GDM1 (cell line): ENCODE measurements around the gene ILRUN.
"Not testable (repeated sequence)": the region's sequence is repeated elsewhere in the genome, so short reads cannot be mapped to it uniquely, and the experiment has no call there.

Experiments
- DNase-seq: peaks from one replicate; lab custom pipeline; 2025; lab: John Stamatoyannopoulos, UW

ILRUN gene

DNA sequence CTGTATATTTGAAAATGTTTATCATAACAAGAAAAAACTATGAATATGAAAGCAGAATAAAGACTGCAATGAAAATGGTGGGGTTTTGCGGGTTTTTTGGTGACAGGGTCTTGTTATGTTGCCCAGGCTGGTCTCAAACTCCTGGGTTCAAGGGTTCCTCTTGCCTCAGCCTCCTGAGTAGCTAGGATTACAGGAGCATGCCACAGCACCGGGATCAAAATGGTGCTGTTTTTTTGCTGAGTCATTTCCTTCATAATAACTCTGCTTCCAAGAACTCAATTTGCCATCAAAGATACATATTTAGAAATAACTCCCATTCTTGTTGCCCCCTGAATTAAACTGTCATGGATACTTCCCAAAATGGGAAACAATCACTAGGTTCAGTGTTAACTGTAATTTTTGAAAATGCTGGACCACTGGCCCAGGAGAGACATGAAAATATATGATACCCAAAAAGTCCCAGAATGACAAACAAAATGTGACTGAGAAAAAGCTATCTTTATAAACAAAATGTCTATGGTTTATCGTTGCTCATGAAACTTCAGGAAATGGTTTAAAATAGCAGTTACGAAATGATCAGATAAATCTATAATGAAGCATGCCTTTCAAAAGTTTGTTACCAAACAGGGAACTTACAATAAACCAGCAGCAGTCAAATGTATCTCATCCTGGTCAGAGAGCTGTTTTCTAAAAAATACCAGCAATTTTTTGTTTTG, 32.2 kb downstream of the ILRUN start:
- DNase-seq: no peak

DNA sequence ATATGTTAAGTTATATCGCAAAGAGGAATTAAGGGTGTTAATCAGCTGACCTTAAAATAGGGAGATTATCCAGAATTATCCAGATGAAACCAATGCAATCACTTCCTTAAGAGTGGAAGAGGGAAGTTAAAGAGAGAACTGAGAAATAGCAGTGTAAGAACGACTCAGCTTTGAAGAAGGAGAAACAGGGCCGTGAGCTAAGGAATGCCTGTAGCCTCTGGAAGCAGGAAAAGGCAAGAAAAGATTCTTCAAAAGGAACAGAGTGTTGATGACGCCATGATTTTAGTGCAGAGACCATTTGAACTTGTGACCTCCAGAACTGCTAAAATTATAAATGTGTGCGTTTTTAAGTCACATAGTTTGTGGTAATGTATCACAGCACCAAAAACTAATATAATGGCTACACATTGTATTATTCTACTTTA, 32.7 kb downstream of the ILRUN start:
- DNase-seq: no peak

DNA sequence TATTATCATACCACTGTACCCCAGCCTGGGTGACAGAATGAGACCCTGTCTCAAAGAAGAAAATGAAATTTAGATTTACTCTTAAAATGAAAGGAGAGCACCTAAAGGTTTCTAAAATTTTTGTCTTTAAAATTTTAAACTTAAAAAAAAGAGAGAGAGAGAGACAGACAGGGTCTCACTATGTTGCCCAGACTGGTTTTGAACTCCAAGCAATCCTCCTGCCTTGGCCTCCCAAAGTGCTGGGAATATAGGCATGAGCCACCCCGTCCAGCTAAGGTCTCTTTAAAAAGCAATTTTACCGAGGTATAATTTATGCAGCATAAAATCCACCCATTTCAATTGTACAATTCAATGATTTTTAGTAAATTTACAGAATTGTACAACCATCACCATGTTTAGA, 33.2 kb downstream of the ILRUN start:
- no peak for DNase-seq

DNA sequence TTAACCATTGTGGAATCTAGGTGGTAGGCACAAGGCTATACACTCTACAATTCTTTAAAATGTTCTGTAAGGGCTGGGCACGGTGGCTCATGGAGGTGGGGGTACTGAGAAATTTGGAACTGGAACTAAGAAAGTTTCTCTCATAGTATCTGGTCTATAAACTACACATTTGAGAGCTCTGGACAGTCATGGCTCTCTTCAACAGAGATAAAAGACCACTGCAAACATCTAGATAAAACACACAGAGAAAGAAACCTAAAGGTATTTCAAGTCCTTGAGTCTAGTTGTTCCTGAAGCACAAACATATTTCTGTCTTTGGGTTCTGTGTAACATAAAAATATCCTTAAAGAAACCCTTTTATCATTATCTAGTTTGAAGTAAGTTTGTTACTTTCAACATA, 35.2 kb downstream of the ILRUN start:
- DNase-seq: no peak

GRCh38 chr6:34658605-34659265, 37.8 kb downstream of the ILRUN start:
- DNase-seq: no peak

DNA sequence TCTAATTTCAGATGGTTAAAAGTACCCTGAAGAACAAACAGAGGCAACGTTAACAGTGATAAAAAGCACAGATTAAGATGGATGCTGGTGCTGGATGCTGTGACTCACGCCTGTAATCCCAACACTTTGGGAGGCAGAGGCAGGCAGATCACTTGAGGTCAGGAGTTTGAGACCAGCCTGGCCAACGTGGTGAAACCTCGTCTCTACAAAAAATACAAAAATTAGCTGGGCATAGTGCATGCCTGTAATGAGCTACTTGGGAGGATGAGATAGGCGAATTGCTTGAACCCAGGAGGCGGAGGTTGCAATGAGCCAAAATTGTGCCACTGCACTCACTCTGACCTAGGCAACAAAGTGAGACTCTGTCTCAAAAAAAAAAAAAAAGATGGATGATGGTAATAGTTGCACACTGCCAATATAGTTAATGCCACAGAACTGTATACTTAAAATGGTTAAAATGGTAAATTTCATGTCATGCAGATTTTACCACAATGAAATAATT, 38.5 kb downstream of the ILRUN start:
- DNase-seq: not testable (repeated sequence)

DNA sequence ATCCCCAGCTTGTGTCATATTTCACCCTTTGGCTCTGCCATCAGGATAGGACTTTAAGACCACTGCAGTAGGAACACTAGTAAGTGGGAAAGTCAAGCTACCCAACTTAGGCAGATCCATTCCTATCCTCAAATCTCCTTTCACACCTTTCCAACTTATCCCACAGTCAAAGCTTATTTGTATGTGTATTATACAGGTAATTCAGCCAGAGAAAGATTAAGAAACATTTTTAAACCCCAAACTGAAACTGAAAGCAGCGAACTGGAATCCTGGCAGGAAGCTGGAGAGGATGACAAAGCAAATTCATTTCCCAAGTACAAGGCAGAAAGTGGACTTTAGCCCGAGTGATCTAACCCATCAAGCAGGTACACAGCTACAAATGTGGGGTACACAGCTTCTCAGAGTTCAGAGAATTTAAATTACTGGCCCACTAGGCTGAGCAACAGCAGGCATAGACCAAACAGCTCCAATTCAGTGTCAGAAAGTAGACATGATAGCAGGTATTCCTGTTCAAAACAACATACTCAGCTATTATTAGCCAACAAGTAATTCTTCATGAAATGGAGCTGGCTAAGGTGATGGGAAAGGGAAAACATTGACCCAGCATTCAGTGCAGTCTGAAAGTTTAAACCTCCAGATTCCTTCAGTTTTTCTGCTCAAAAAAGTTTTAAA, 39.1 kb downstream of the ILRUN start:
- no peak for DNase-seq

- no peak for DNase-seq
Observed at GRCh38 chr6:34657037-34657306, 39.6 kb downstream of the ILRUN start.

DNA sequence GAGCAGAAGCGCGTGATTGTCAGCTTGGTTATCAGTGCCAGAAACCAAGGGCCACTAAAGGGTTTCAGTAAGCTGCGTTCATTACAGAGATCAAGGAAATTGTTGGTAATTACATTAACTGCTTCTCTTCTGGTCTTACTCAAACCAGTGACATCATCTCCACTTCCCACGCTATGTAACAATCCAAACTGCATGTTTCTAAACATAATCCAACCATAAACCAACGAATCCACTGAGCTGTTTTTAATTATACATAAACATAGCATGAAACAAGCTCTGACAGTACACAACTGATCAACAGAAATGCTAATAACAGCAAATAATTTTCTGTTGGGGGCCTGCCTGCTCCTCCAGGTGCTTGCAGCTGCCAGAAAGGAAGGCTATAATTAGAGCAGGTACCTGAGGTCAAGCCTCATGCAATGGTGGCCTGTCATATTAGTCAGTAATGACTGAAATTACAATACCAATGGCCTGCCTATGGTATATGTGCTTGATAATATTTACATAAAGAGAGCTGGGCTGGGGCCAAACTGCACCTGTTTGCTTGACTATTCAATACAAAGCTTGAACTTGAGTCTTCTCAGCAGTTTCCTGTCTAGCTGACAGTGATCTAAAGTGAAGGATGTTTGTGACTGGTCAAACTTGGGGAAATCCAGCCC, 40.1 kb downstream of the ILRUN start:
- DNase-seq: no peak

GRCh38 chr6:34655876-34656377, 40.6 kb downstream of the ILRUN start:
- not testable (repeated sequence) for DNase-seq

DNA sequence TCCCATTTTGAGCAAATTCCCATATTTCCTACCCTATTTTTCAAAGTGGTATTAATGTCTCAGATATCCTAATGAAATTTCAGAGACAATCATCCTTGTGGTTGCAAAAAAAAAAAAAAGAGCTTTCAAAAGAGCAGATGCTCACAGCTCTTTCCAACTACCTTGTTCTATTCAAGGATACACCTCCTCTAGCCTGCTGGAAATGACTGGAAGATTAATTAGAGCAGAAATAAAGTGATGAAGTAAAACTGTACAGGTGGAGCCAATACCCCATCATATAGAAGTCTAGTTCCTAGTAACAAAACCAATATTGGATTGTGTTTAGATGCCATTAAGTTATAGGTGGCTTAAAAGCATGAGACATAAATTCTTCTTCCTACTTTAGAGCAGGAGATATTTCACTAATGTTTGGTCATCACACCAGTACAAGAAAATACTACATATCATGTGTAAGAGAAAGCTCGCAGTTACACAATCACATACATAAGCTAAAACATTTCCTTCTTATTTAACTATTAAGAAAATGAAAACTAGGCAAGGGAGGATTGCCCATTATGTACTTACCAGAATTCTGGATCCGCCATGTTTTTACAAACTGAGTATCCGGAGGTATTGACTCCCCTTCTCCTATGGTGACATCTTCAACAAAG, 42.4 kb downstream of the ILRUN start:
- no peak for DNase-seq

DNA sequence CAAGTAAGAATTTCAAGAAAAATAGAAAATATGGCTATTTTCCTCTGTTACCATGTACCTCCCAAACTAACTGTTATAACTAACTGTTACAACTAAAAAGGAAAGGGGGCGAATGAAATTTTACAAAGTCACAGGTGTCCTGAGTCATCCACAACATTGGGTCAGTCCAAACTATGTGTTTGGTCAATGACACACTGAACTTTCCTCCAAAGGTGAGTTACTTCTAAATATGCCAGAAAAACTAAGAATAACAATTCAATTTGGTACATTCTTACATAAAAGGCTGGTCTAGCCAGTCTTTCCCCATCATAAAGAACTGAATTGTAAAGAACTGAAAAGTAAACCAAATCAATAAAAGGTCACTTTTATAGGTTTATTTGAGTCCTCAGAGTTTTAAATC, 44.3 kb downstream of the ILRUN start:
- no peak for DNase-seq

- DNase-seq: no peak
Observed at GRCh38 chr6:34650823-34651222, 45.7 kb downstream of the ILRUN start.

GRCh38 chr6:34650232-34650631, 46.3 kb downstream of the ILRUN start:
- not testable (repeated sequence) for DNase-seq

DNA sequence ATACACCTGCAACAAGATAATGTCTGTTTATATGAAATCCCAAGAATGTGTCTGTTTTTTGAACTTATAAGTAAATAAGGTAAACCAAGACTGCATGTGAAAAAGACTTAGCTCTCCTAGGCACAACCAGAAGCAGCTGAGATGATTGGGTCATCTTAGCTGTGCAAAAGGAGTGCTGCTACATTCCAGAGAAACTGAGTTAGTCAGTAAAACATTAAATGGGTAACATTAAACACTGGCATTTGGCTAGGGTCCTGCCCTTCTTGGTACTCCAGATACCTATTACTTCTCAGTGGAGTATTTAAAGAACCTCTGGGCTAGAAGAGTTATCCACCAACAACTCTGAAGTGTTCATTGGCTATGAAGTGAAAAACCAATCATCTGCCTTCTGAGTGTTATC, 47.8 kb downstream of the ILRUN start:
- no peak for DNase-seq
